ENCODE results near the gene RASSF10. TPM values are rescaled to one million over a fixed set of nuclear protein-coding genes. Genes with fewer than 3 reads are reported as not detected.
"Not testable (repeated sequence)": the region's sequence is repeated elsewhere in the genome, so short reads cannot be mapped to it uniquely, and the experiment has no call there.

The RASSF10 gene
- total RNA-seq, 2 experiments from 2014 or later: not detected

DNA sequence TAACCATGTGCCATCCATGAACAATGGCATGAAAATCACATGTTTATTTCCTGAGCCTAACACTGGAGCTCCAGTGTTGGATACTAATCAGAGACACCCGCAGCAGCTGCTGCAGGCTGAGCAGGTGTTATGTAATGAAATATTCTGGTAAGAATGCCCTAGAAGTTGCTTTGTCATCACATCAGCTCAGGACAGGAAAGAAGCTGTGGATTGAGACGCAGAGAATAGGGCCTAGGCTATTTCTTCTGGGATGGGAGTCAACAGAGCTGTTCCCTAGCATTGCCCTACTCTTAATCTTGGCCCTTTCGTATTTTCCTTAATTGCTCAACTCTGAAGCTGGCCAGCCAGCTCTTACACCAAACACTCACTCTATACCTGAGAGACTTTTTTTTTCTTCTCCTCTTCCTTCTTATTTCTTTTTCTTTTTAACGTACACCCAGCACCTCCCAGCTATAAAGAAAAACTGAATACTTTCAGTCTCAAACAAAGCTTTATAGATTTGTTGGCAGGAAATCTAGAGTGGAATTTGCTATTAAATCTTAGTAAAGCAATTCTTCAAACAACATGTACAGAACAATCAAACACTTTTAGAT, 31.9 kb downstream of the RASSF10 start:
- TF ChIP-seq, protein P1, sequence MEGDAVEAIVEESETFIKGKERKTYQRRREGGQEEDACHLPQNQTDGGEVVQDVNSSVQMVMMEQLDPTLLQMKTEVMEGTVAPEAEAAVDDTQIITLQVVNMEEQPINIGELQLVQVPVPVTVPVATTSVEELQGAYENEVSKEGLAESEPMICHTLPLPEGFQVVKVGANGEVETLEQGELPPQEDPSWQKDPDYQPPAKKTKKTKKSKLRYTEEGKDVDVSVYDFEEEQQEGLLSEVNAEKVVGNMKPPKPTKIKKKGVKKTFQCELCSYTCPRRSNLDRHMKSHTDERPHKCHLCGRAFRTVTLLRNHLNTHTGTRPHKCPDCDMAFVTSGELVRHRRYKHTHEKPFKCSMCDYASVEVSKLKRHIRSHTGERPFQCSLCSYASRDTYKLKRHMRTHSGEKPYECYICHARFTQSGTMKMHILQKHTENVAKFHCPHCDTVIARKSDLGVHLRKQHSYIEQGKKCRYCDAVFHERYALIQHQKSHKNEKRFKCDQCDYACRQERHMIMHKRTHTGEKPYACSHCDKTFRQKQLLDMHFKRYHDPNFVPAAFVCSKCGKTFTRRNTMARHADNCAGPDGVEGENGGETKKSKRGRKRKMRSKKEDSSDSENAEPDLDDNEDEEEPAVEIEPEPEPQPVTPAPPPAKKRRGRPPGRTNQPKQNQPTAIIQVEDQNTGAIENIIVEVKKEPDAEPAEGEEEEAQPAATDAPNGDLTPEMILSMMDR (IDR thresholded peaks at IDR 0.05): no peak
- CTCF ChIA-PET: no interaction called here
- DNase-seq (no peak), ATAC-seq (no peak)
- Mint-ChIP-seq H3K27me3 (peaks cover 11% of the 10 kb centered on the region), H3K4me3 (no peak overlapping the region), H3K9me3 (no peaks in the 10 kb centered on the region), H3K36me3 (ENCODE audit: low read depth) (no peaks in the 10 kb centered on the region), H3K27ac (no peak overlapping the region), H3K4me1 (ENCODE audit: low read depth) (no peaks in the 10 kb centered on the region)
- intact Hi-C loops (cut with micrococcal nuclease): no loop called here
- POLR2A ChIA-PET: interaction anchor here (0.7 kb wide), 1 partner anchor 8 kb away, joined by 3 read pairs; no protein-coding TSS in a partner anchor

- TF ChIP-seq, protein P1 (IDR thresholded peaks at IDR 0.05): no peak
- Mint-ChIP-seq H3K36me3 (ENCODE audit: low read depth) (no peaks in the 10 kb centered on the region), H3K27ac (no peak overlapping the region), H3K27me3 (peaks cover 7% of the 10 kb centered on the region), H3K4me3 (no peak overlapping the region), H3K4me1 (ENCODE audit: low read depth) (no peaks in the 10 kb centered on the region), H3K9me3 (no peaks in the 10 kb centered on the region)
- no peak for ATAC-seq
- DNase-seq: no peak
- POLR2A ChIA-PET: no interaction called here
- intact Hi-C loops (cut with micrococcal nuclease): no loop called here
- CTCF ChIA-PET: interaction anchor here (1.2 kb wide), 1 partner anchor 8 kb away, joined by 4 read pairs; no protein-coding TSS in a partner anchor
Observed at GRCh38 chr11:13042873-13043342, 33.8 kb downstream of the RASSF10 start.

DNA sequence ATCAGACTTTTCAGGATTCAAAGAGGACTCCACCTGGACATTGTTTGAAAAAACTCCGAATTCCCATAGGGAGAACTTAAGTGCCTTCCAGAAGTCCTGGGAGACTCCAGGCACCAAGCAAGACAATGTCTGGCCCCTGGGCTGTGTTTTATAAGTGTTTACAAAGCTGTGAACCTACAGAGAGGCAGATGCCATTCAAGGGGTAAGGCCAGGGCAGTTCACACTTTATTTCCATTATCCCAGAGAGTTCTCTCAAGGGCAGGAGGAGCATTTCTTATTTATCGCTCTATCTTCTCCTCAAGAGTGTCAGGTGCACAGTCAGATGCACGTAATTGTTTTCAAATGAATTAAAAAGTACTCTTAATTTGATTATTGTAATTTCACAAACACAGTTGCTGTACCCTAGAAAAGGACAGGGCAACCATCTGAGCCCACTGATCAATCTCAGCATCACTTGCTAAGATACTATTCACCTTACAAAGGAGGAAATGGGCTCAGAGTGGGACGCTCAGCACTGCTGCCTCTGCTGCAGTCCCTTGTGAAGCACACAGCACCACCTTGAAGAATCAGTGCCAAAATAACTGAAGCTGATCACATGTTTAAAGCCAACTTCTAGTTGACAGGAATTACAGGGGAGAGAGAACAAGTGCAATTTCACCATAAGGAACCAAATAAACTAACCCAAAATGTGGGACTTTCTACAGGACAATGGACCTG, 35.0 kb downstream of the RASSF10 start:
- Mint-ChIP-seq H3K36me3 (ENCODE audit: low read depth) (no peaks in the 10 kb centered on the region), H3K27ac (no peak overlapping the region), H3K27me3 (peaks cover 8% of the 10 kb centered on the region), H3K4me1 (ENCODE audit: low read depth) (no peaks in the 10 kb centered on the region), H3K4me3 (no peak overlapping the region), H3K9me3 (no peaks in the 10 kb centered on the region)
- TF ChIP-seq, protein P1 (IDR thresholded peaks at IDR 0.05): no peak
- ChIA-PET CTCF (no interaction called here), POLR2A (no interaction called here)
- ATAC-seq (no peak), DNase-seq (no peak)
- intact Hi-C loops (cut with micrococcal nuclease): no loop called here

- H3K4me3 Mint-ChIP-seq; DNase-seq; CTCF ChIA-PET; H3K4me1 Mint-ChIP-seq (ENCODE audit: low read depth); H3K36me3 Mint-ChIP-seq (ENCODE audit: low read depth); POLR2A ChIA-PET; H3K27ac Mint-ChIP-seq; intact Hi-C loops (cut with micrococcal nuclease); ATAC-seq; H3K9me3 Mint-ChIP-seq; H3K27me3 Mint-ChIP-seq: not testable (repeated sequence)
Observed at GRCh38 chr11:13045089-13045488, 36.0 kb downstream of the RASSF10 start.

- Mint-ChIP-seq H3K36me3 (ENCODE audit: low read depth) (no peaks in the 10 kb centered on the region), H3K9me3 (no peaks in the 10 kb centered on the region), H3K4me3 (no peak overlapping the region), H3K4me1 (ENCODE audit: low read depth) (no peaks in the 10 kb centered on the region), H3K27me3 (peaks cover 12% of the 10 kb centered on the region), H3K27ac (no peak overlapping the region)
- ChIA-PET CTCF (no interaction called here), POLR2A (no interaction called here)
- intact Hi-C loops (cut with micrococcal nuclease): no loop called here
- ATAC-seq (no peak), DNase-seq (no peak)
- TF ChIP-seq, protein P1 (IDR thresholded peaks at IDR 0.05): no peak
Observed at GRCh38 chr11:13045734-13046133, 36.6 kb downstream of the RASSF10 start.
